Esophagus squamous epithelium (tissue), 5 donors: ENCODE data around the gene PIF1. TPM values are rescaled to one million over a fixed set of nuclear protein-coding genes. Genes with fewer than 3 reads are reported as not detected.

Experiments
- DNase-seq: peaks from one replicate; lab custom pipeline; 2025; lab: John Stamatoyannopoulos, UW
- H3K27ac ChIP-seq, 4 donors: fragments of 200-600 bp; sonication (generic); one replicate each; pipeline ENCODE4 v1.5.1; 2016 to 2019; ENCODE audit warnings: mild to moderate bottlenecking in 1 of 4
- H3K27me3 ChIP-seq, 4 donors: fragments of 200-600 bp; sonication (generic); 1 replicate in 3 of 4; 2 replicates in 1 of 4; pipeline versions ENCODE4 v1.5.1 to v1.6.0; 2017 to 2021; ENCODE audit warnings: antibody characterized with exemption in 1 of 4
- H3K36me3 ChIP-seq, 3 donors: fragments of 200-600 bp; sonication (generic); one replicate each; pipeline ENCODE4 v1.5.1; 2016 to 2019
- H3K4me1 ChIP-seq, 3 donors: fragments of 200-600 bp; sonication (generic); one replicate each; pipeline ENCODE4 v1.5.1; 2017 to 2019
- H3K4me3 ChIP-seq, 4 donors: fragments of 200-600 bp; sonication (generic); 1 replicate in 3 of 4; 2 replicates in 1 of 4; pipeline ENCODE4 v1.5.1; 2016 to 2019; ENCODE audit warnings: mild to moderate bottlenecking in 2 of 4, moderate library complexity in 1 of 4
- H3K9me3 ChIP-seq, 3 donors: fragments of 200-600 bp; sonication (generic); one replicate each; pipeline ENCODE4 v1.5.1; 2016 to 2019
- POLR2A ChIP-seq, 4 donors: fragments of 450-650 bp; IDR thresholded peaks; one replicate each; pipeline ENCODE4 v1.6.1; 2017; ENCODE audit warnings: antibody characterized with exemption in 4 of 4, mild to moderate bottlenecking in 4 of 4, moderate library complexity in 3 of 4
- WGBS, 2 donors: methylation state at CpG; one replicate each; pipeline ENCODE4 v1.1.5; 2018; 5-methylcytosine and 5-hydroxymethylcytosine counted together
- intact Hi-C: fragments of 100-400 bp; cut with DNase I; formaldehyde crosslinking; loops from one replicate; pipeline ENCODE4 v1.15.0; 2022
- total RNA-seq, 4 donors: library from RNA; depleted of rRNA; stranded (reverse); fragments of >200 nt; gene quantifications; one replicate each; pipeline ENCODE4 v1.1.0, GENCODE V29; 2016
- TF ChIP-seq, protein P1 (sequence below), 6 experiments: fragments of 450-650 bp in 4 of 6; fragments of 200-600 bp in 2 of 6; sonication (generic) in 2 of 6; IDR thresholded peaks; one replicate each; pipeline ENCODE4 v1.5.1; 2016 to 2019; ENCODE audit warnings: antibody characterized with exemption in 6 of 6, mild to moderate bottlenecking in 4 of 6, moderate library complexity in 4 of 6
- donor health status: DM: yes; HTN: yes; CAD: no.

PIF1 gene
- total RNA-seq, 4 donors from 2014 or later = 1.8 to 17.5 (median 3.8) TPM

DNA sequence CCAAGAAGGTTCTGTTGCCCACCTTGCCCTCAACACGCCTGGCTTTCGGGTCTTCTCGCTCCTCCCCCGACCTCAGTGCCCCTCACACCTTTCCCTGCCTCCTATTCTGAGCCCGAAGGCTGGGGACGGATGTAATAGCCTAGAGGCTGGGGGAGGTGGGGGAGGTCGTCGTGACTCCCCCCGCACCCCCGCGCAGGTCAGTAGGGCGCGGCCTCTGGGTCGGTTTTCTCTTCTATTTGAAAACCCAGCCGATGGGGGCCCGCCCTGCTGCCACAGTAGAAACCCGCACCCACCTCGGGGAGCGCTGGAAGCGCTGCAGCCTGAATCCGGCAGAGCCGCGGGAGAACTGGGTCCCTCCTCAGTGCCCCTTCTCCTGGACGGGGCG is 49.1 kb downstream of the PIF1 start:
- Histone ChIP-seq H3K27me3 (peaks cover 0 to 45% (median 0%) of the 10 kb centered on the region in 4 donors), H3K4me3 (peak overlapping the region in 3 of 4 donors; percentile 50 to 86 (median 72)), H3K36me3 (no peaks in the 10 kb centered on the region), H3K27ac (peak overlapping the region; percentile 66 to 91 (median 80)), H3K4me1 (peaks cover 0 to 24% (median 5%) of the 10 kb centered on the region in 3 donors), H3K9me3 (no peaks in the 10 kb centered on the region)
- WGBS, 2 donors = 5 to 55% methylated on average over 4 to 5 of the region's 25 CpGs
- intact Hi-C loops = no loop called here
- no peak for DNase-seq
- TF ChIP-seq, protein P1, sequence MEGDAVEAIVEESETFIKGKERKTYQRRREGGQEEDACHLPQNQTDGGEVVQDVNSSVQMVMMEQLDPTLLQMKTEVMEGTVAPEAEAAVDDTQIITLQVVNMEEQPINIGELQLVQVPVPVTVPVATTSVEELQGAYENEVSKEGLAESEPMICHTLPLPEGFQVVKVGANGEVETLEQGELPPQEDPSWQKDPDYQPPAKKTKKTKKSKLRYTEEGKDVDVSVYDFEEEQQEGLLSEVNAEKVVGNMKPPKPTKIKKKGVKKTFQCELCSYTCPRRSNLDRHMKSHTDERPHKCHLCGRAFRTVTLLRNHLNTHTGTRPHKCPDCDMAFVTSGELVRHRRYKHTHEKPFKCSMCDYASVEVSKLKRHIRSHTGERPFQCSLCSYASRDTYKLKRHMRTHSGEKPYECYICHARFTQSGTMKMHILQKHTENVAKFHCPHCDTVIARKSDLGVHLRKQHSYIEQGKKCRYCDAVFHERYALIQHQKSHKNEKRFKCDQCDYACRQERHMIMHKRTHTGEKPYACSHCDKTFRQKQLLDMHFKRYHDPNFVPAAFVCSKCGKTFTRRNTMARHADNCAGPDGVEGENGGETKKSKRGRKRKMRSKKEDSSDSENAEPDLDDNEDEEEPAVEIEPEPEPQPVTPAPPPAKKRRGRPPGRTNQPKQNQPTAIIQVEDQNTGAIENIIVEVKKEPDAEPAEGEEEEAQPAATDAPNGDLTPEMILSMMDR (IDR thresholded peaks at IDR 0.05) = no peak
- TF ChIP-seq POLR2A (IDR thresholded peaks at IDR 0.05) = no peak

DNA sequence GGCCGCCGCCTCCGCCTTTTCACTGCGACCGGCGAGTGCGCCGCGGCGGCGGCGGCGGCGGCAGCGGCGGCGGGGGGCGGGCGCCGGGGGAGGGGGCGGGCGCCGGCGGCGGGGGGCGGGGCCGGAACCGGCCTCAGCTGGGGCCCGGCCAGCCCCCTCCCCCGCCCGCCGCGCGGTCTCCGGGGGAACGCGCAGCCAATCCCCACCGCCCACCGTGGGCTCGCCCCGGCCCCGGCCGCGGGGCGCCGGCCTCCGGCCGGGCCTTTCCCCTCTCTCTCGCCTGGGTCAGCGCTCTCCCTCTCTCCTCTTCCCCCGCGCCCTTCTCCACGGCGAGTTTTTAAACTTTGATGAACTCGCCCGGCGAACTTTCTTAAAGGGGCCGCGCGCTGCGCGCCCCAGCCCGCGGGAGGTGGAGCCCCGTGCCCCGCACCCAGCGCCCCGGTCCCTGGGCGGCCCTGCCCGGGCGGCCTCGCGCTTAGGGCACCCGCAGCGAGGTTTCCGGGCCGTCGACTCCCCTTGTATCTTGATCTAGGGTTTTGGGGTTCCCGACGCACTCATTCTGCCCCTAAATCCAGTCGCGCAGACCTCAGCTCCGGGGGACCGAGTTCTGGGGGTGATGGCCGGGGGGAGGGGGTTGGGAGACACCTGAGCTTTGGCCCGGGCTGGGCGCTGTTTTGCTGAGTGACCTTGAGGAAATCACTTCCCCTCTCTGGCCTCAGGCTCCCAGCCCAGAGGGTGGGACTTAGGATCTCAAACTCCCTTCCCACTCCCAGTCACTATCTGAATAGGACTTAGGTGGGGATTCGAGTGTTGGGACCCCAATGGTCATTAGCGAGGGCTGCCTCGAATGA is 49.7 kb downstream of the PIF1 start, which contains the start of gene RBPMS2:
Gene RBPMS2 (minus strand): TSS at position 39 of the 851 bp plus-strand sequence. CDS start 270 bp downstream, outside the sequence.
- intact Hi-C loops = no loop called here
- Histone ChIP-seq H3K36me3 (no peaks in the 10 kb centered on the region), H3K9me3 (no peaks in the 10 kb centered on the region), H3K27ac (peak within 1 kb of the TSS; percentile 69 to 91 (median 80)), H3K4me1 (peaks cover 0 to 24% (median 5%) of the 10 kb centered on the region in 3 donors), H3K4me3 (peak within 1 kb of the TSS; percentile 50 to 86 (median 65)), H3K27me3 (peaks cover 0 to 45% (median 0%) of the 10 kb centered on the region in 4 donors)
- WGBS, 2 donors = 0% methylated on average over 1 to 5 of the region's 90 CpGs
- TF ChIP-seq, protein P1 (IDR thresholded peaks at IDR 0.05) = no peak
- peak in 1 of 4 donors; percentile 20 for TF ChIP-seq POLR2A (IDR thresholded peaks at IDR 0.05)
- no peak for DNase-seq

DNA sequence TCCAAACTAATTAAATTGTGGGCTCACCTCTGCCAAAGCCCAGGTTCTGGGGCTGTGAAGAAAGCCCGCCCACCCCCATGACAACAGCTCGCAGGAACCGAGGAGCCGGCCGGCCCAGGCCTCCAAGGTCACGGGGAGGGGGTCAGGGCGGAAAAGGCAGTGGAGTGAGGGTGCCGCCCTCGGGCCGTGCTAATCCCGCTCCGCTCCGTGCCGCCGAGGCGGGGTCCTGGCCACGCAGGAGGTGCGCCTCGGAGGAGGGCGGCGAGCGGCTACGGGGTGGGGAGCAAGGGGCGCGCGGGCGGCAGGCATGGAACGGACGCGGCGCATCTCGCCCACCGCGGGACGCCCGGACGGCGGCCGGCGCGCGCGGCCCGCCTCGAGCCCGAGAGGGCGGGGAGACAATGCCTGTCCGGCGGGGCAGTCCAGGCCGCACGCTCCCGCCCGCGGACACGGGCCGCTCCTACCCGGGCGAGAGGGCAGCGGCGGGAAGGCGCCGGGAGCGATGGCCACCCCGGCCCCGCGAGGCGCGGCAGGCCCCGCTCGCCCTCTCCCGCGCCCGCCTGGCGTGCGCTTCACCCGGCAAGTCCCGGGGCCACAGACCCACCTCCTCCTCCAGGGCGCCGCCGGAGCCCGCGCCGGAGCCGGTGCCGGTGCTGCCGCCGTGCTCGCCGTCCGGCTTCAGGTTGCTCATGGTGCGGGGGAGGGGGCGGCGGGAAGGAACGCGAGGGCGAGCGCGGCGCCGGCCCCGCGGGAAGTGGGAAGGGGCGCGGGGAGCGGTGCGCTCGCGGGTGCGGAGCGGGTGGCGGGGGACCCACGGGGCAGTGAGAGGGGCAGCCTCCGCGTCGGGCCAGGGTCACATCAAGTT is 50.6 kb downstream of the PIF1 start:
- TF ChIP-seq POLR2A (IDR thresholded peaks at IDR 0.05) = no peak
- TF ChIP-seq, protein P1 (IDR thresholded peaks at IDR 0.05) = no peak
- H3K27ac ChIP-seq = peak overlapping the region; percentile 64 to 91 (median 78)
- no peaks in the 10 kb centered on the region for H3K36me3 ChIP-seq
- H3K9me3 ChIP-seq = no peaks in the 10 kb centered on the region
- peaks cover 0 to 24% (median 5%) of the 10 kb centered on the region in 3 donors for H3K4me1 ChIP-seq
- H3K27me3 ChIP-seq = peaks cover 0 to 45% (median 0%) of the 10 kb centered on the region in 4 donors
- DNase-seq = no peak
- peak overlapping the region; percentile 50 to 86 (median 65) for H3K4me3 ChIP-seq
- 0% methylated on average over 2 of the region's 115 CpGs; no CpG with 5 or more reads in 1 of the 2 donors for WGBS, 2 donors
- intact Hi-C loops = no loop called here

DNA sequence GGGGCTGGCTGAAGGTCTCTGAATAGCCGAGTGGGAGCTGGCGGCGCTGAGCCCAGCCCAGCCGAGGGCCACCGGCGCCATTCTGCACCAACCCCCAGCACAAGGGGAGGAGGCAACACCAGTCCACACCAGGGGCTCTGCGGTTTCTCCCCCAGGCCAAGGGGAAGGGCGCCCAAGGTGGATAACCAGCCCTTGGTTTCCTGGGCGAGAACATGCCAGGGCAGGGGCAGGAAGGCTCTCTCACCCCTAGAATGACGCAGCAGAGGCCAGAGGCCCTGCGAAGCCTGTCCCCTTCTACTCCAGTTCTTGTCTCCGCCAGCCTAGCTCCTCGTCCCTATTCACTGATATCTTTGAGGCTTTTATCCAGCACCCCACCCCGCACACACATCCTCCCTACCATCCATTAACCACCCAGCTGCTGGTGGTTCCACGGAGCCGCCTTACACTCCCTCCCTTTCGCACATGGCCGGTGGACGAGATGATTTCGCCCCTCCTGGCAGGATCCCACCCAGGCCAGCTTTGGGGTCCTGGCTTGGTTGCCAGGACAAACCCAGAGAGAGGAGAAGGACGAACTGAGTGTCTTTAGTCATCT is 51.3 kb downstream of the PIF1 start:
- Histone ChIP-seq H3K36me3 (no peaks in the 10 kb centered on the region), H3K9me3 (no peaks in the 10 kb centered on the region), H3K27me3 (peaks cover 0 to 45% (median 0%) of the 10 kb centered on the region in 4 donors), H3K4me1 (peaks cover 0 to 24% (median 5%) of the 10 kb centered on the region in 3 donors), H3K27ac (peak overlapping the region; percentile 64 to 91 (median 78)), H3K4me3 (peak overlapping the region; percentile 50 to 86 (median 65))
- intact Hi-C loops = no loop called here
- no peak for DNase-seq
- 47 to 92% methylated on average over 7 to 13 of the region's 21 CpGs for WGBS, 2 donors
- TF ChIP-seq POLR2A (IDR thresholded peaks at IDR 0.05) = no peak
- TF ChIP-seq, protein P1 (IDR thresholded peaks at IDR 0.05) = no peak
